Astrocyte of the spinal cord (primary cell): ENCODE data around the gene APEH.
A peak's percentile ranks its signal among the peaks of the same experiment; 100 is the strongest.
"Not testable (repeated sequence)": the region's sequence is repeated elsewhere in the genome, so short reads cannot be mapped to it uniquely, and the experiment has no call there.

ENCODE experiments used
- DNase-seq: peaks from one replicate; pipeline ENCODE4 v3.0.0; 2011; ENCODE audit warnings: low read depth, low spot score
- H3K4me3 ChIP-seq: 2 replicates; pipeline ENCODE4 v1.5.1; 2011; ENCODE audit warnings: low read depth, mild to moderate bottlenecking, low read length, moderate library complexity
- in situ Hi-C: cut with HindIII; loops from 2 replicates; pipeline ENCODE4 v1.10.0; 2017; ENCODE audit warnings: low sequenced_read_pairs
- TF ChIP-seq, protein P1 (sequence below): IDR thresholded peaks from 2 replicates; pipeline ENCODE4 v1.5.1; 2012; ENCODE audit warnings: low read depth, mild to moderate bottlenecking, low read length, inconsistent platforms

The APEH gene

DNA sequence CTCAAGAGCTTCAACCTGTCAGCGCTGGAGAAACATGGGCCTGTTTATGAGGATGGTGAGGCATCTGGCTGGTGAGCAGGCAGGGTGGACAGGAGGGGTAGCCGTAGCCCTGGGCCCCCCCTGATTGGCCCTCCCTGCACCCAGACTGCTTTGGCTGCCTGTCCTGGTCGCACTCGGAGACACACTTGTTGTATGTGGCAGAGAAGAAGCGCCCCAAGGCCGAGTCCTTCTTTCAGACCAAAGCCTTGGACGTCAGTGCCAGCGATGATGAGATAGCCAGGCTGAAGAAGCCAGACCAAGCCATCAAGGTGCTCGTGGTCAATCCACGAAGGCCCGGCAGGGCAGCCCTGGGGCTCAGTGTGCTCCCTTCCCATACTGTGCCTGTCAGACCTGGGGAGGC is 1.8 kb downstream of the APEH start:
- TF ChIP-seq, protein P1, sequence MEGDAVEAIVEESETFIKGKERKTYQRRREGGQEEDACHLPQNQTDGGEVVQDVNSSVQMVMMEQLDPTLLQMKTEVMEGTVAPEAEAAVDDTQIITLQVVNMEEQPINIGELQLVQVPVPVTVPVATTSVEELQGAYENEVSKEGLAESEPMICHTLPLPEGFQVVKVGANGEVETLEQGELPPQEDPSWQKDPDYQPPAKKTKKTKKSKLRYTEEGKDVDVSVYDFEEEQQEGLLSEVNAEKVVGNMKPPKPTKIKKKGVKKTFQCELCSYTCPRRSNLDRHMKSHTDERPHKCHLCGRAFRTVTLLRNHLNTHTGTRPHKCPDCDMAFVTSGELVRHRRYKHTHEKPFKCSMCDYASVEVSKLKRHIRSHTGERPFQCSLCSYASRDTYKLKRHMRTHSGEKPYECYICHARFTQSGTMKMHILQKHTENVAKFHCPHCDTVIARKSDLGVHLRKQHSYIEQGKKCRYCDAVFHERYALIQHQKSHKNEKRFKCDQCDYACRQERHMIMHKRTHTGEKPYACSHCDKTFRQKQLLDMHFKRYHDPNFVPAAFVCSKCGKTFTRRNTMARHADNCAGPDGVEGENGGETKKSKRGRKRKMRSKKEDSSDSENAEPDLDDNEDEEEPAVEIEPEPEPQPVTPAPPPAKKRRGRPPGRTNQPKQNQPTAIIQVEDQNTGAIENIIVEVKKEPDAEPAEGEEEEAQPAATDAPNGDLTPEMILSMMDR = no peak
- DNase-seq = no peak
- no peak overlapping the region for H3K4me3 ChIP-seq
- in situ Hi-C loops = no loop called here

DNA sequence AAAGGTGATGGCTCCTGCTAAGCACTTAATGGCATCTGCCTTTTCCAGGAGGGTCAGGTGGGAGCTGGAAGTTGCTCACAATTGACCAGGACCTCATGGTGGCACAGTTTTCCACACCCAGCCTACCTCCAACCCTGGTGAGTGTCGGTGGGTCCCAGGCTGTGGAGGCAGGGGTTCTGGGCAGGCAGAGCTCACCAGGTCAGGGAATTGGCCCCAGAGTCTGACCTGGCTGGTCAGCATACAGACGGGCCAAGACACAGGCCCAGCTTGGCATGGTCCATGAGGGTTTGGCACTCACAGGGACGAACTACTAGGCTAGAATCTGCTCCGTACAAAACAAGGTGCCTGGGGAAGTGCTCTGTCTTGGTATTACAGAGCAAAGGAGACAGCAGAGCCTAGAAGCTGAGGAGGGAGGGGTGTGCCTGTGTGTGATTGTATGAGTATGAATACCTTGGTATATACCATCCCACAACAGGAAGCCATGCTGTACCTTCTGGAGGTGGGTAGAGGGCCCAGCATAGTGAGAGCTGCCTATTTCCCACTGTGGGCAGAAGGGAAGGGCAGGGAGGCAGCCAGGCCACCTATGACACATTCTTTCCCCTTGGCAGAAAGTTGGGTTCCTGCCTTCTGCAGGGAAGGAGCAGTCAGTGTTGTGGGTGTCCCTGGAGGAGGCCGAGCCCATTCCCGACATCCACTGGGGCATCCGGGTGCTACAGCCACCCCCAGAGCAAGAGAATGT is 6.5 kb downstream of the APEH start:
- in situ Hi-C loops = no loop called here
- no peak for DNase-seq
- TF ChIP-seq, protein P1 = no peak
- H3K4me3 ChIP-seq = no peak overlapping the region

DNA sequence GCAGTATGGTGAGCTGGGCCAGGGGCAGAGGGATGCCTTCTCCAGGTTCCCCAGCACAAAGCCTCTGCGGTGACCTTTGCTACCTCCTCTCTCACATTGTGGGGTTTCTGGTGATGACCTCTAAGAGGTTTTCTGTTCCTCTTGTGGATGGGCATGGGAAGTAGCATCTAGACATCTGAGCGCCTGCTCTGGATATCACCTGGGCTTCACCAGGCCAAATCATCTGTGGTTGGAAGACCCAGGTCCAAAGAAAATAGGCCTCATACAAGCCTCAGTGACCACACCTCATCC is 7.0 kb downstream of the APEH start:
- TF ChIP-seq, protein P1 = no peak
- in situ Hi-C loops = no loop called here
- H3K4me3 ChIP-seq = no peak overlapping the region
- no peak for DNase-seq

DNA sequence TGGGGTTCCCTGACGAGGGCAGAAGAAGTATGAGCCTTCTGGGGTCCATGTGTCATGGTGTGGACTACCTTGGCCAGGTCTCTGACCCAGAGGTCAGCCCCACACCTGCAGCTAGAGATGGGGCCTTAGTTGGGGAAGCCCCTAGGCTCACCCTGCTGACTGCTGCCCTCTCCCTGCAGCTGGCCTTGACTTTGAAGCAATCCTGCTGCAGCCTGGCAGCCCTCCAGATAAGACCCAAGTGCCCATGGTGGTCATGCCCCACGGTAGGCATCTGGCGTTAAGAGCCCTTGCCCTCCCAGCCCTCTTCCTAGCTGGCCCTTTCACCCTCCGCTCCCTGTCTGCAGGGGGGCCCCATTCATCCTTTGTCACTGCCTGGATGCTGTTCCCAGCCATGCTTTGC is 7.4 kb downstream of the APEH start:
- no peak overlapping the region for H3K4me3 ChIP-seq
- in situ Hi-C loops = no loop called here
- no peak for DNase-seq
- TF ChIP-seq, protein P1 = no peak

DNA sequence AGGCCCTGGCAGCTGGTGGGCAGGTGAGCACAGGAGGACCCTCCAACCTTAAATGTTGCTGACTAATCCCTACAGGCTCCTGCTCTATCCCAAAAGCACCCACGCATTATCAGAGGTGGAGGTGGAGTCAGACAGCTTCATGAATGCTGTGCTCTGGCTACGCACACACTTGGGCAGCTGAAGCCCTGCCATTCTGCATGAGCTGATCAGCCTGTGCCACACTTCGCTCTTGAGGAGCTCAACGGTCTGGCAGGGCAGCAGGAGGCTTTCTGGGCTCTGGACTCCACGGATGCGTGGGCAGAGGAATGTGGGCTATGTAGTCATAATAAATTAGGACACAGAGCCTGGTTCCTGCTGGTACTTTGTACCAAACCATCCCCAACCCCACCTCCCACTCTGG is 9.0 kb downstream of the APEH start:
- H3K4me3 ChIP-seq = no peak overlapping the region
- TF ChIP-seq, protein P1 = no peak
- in situ Hi-C loops = no loop called here
- no peak for DNase-seq

DNA sequence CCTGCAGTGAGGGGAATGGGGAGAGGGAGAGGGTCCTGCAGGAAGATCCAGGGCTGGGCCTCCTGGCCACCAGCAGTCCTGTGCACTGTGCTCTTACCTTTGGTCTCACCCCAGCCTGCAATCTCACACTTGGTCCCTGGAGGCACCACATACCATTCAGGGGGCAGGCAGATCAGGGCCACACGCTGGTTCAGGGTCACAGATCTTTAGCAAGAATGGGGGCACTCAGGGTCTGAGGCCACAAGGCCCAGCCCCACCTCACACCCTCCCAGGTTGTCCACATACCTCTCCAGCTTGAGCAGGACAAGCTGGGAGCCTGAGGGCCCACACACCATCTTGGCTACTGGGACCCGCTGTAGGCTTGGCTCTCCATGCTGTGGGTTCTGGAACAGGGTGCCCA is 10.3 kb downstream of the APEH start:
- in situ Hi-C loops = not testable (repeated sequence)

DNA sequence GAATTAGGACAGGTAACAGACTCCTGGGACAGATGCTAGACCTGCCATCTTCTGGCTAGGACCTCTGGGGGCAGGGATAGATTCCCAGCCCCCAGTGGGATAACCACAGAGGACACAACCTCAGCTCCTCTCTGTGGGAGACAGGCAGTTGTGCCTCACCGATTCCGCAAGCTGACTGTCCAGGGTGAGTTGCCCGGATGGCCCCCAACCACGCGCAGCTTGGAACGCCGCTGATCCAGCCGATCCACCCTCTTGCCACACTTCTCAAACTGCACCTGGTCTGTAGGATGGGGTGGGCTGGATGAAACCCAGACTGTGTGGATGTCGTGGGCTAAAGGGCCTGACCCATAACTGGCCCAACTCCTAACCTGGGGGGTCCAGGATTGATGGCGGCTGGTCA is 11.0 kb downstream of the APEH start:
- H3K4me3 ChIP-seq, DNase-seq, in situ Hi-C loops: not testable (repeated sequence)

More for the DNA sequence above, 10.3 kb downstream of the APEH start:
- not testable (repeated sequence) for H3K4me3 ChIP-seq, DNase-seq

DNA sequence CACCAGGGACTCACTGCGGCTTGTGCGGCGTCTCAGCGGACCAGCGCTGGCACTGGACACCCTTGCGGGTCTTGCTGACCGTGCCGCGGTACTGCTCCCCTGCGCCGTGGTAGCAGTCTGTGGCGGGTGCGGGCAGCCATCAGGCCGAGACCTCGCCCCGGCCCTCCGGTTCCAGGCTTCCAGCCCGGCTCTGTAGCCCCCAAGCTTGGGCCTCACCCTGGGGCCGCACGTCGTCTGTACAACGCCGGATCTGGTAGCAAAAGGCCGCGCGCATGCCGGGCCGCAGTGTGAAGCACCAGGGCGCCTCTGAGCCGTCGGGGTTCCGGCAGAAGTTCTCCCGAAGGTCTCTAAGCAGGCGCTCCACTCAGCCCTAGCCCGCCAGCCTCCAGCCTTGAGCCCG is 11.7 kb downstream of the APEH start:
- in situ Hi-C loops, DNase-seq, H3K4me3 ChIP-seq: not testable (repeated sequence)

DNA sequence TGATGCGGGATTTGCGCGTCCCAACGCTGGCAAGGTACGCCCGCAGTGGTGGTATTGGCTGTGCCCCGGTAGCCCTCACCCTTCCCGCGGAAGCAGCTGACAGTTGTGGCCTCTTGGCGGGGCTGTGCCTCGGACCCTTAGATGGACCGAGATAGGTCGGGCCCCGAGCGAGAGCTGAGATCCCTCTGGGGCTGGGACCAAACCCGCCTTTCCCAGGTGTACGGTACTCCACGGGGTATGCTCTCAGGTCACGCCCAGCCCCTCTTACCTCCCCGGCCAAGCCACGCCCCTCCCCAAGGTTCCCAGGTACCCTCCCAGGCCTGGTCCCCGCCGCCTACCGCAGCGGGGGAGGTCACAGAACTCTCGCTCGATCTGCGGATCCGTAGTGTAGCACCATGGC is 12.2 kb downstream of the APEH start:
- peak overlapping the region; percentile 17 for H3K4me3 ChIP-seq
- in situ Hi-C loops, DNase-seq: not testable (repeated sequence)

DNA sequence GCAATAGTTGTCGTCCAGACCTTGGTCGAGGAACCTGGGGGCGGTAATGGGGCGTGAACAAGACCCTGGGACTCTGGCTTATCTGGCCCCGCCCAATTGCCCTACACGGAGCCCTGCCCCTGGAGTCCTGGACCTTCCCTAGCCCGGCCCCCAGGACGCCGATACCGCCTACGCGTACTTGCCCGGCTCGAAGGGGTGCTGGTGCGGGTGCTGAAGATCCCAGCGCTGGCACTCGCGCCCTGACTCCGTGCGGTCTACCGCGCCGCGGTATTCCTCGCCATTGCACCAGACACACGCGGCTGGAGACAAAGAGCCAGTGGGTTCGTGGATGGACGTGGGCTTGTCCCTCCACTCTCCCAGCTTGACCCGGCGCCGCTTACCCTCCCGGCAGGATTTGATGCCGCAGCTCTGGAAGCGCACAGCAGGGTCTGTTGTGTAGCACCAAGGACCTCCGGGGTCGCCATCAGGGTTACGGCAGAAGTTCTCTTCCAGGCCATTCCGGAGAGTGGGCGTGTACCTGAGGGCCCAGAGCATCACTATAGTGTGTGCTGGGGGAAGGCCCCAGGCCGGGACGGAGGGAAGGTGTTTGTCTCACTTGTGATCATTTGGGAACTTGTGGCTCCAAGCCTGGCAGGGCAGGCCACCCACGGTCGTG is 12.7 kb downstream of the APEH start:
- in situ Hi-C loops, DNase-seq: not testable (repeated sequence)
- H3K4me3 ChIP-seq = peak overlapping the region; percentile 17

DNA sequence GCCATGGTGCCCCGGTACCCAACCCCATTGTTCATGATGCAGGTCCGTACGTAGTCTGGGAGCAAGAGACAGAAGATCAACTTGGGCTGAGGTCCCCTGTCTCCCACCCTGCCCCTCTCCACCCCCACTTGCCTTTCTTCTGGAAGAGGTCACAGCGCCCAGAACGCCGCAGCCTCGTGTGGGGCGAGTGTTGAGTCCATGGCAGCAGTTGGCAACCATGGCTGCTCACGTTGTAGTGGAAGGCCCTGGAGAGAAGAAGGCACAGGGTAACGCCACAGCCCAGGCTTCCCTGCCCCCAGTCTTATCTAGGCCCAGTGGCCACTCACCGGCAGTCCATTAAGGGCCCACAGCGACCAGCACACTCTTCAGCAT is 13.3 kb downstream of the APEH start:
- H3K4me3 ChIP-seq, in situ Hi-C loops, DNase-seq: not testable (repeated sequence)
